Gastroesophageal sphincter (tissue), 4 donors: ENCODE measurements around the gene COCH. TPM values are rescaled to one million over a fixed set of nuclear protein-coding genes. Genes with fewer than 3 reads are reported as not detected.

Experiments used
- ATAC-seq: fragments of 150-250 bp; one replicate; pipeline ENCODE4 v1.9.1; 2016; ENCODE audit warnings: mild to moderate bottlenecking, moderate library complexity
- H3K27ac ChIP-seq, 4 donors: fragments of 200-600 bp; sonication (generic) in 3 of 4; 1 replicate in 3 of 4; 2 replicates in 1 of 4; pipeline ENCODE4 v1.5.1; 2016 to 2019
- H3K27me3 ChIP-seq: fragments of 200-600 bp; sonication (generic); one replicate; pipeline ENCODE4 v1.5.1; 2019
- H3K36me3 ChIP-seq, 2 donors: fragments of 200-600 bp; sonication (generic); one replicate each; pipeline ENCODE4 v1.5.1; 2019; ENCODE audit warnings: control low read depth in 1 of 2
- H3K4me1 ChIP-seq, 3 donors: fragments of 200-600 bp; sonication (generic); 1 replicate in 2 of 3; 2 replicates in 1 of 3; pipeline ENCODE4 v1.5.1; 2016 to 2019; ENCODE audit warnings: control low read depth in 2 of 3
- H3K4me3 ChIP-seq, 2 donors: fragments of 200-600 bp; sonication (generic); one replicate each; pipeline ENCODE4 v1.5.1; 2019; ENCODE audit warnings: mild to moderate bottlenecking in 1 of 2, moderate library complexity in 1 of 2
- H3K9me3 ChIP-seq, 3 donors: fragments of 200-600 bp; sonication (generic); one replicate each; pipeline ENCODE4 v1.5.1; 2017 to 2019; ENCODE audit warnings: control low read depth in 2 of 3
- EP300 ChIP-seq: sonication (generic); formaldehyde crosslinking; IDR thresholded peaks from one replicate; pipeline ENCODE4 v1.6.1; 2017; ENCODE audit warnings: antibody characterized with exemption, mild to moderate bottlenecking
- POLR2A ChIP-seq, 2 donors: fragments of 450-650 bp; IDR thresholded peaks; one replicate each; pipeline ENCODE4 v1.6.1; 2017; ENCODE audit warnings: antibody characterized with exemption in 2 of 2, mild to moderate bottlenecking in 2 of 2, moderate library complexity in 1 of 2
- POLR2AphosphoS5 ChIP-seq: sonication (generic); formaldehyde crosslinking; IDR thresholded peaks from one replicate; pipeline ENCODE4 v1.6.1; 2017; ENCODE audit warnings: antibody characterized with exemption
- WGBS, 2 donors: methylation state at CpG; one replicate each; pipeline ENCODE4 v1.1.5; 2018; ENCODE audit warnings: low coverage in 1 of 2; 5-methylcytosine and 5-hydroxymethylcytosine counted together
- total RNA-seq, 4 donors: library from RNA; depleted of rRNA; stranded (reverse); fragments of >200 nt; gene quantifications; one replicate each; pipeline ENCODE4 v1.1.0, GENCODE V29; 2016
- TF ChIP-seq, protein P1 (sequence below), 4 experiments: fragments of 200-600 bp in 2 of 4; fragments of 450-650 bp in 2 of 4; sonication (generic) in 1 of 4; IDR thresholded peaks; one replicate each; pipeline ENCODE4 v1.5.1; 2017 to 2019; ENCODE audit warnings: antibody characterized with exemption in 4 of 4, mild to moderate bottlenecking in 2 of 4, moderate library complexity in 2 of 4

The COCH gene
- total RNA-seq, 4 donors from 2014 or later = 0.16 to 5.4 (median 2.1) TPM

DNA sequence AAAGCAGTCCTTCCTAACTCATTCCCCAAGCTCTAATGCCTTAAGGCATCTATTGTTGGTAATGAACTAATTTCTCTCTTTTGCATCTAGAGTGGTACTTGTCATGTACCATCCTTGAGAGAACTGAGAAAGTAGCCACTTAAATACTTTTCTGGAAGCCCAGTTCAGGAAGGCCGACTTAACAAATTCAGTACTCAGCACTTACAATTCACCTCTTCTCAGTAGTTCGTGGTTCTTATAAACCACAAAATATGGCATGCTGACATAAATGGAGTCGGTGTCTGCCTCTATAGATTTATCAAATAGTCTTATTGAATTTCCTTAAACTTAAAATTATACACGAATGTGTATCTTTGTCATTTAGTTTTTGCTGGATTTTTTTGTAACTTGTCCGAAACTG is 9.4 kb upstream of the COCH start:
- H3K36me3 ChIP-seq = no peaks in the 10 kb centered on the region
- no peak overlapping the region for H3K27ac ChIP-seq
- H3K9me3 ChIP-seq = no peaks in the 10 kb centered on the region
- no peaks in the 10 kb centered on the region for H3K27me3 ChIP-seq
- WGBS, 2 donors = 81 to 95% methylated on average over 5 of the region's 5 CpGs
- H3K4me3 ChIP-seq = no peak overlapping the region
- ATAC-seq = no peak
- TF ChIP-seq EP300 (no peak), POLR2A (IDR thresholded peaks at IDR 0.05) (no peak), POLR2AphosphoS5 (no peak)
- TF ChIP-seq, protein P1, sequence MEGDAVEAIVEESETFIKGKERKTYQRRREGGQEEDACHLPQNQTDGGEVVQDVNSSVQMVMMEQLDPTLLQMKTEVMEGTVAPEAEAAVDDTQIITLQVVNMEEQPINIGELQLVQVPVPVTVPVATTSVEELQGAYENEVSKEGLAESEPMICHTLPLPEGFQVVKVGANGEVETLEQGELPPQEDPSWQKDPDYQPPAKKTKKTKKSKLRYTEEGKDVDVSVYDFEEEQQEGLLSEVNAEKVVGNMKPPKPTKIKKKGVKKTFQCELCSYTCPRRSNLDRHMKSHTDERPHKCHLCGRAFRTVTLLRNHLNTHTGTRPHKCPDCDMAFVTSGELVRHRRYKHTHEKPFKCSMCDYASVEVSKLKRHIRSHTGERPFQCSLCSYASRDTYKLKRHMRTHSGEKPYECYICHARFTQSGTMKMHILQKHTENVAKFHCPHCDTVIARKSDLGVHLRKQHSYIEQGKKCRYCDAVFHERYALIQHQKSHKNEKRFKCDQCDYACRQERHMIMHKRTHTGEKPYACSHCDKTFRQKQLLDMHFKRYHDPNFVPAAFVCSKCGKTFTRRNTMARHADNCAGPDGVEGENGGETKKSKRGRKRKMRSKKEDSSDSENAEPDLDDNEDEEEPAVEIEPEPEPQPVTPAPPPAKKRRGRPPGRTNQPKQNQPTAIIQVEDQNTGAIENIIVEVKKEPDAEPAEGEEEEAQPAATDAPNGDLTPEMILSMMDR (IDR thresholded peaks at IDR 0.05) = no peak
- no peaks in the 10 kb centered on the region for H3K4me1 ChIP-seq

DNA sequence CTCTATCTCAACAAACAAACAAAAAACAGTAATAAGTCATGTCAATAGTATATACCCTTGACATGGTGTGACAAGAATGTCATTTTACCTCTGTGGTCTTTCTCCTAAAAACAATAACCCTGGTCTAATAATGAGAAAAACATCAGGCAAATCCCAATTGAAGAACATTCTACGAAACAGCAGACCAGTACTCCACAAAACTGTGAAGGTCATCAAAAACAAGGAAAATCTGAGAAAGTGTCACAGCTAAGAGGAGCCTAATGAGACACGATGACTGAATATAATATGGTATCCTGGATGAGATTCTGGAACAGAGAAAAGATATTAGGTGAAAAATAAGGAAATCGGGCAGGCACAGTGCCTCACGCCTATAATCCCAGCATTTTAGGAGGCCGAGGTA is 5.6 kb upstream of the COCH start:
- WGBS, 2 donors = 83 to 93% methylated on average over 5 of the region's 5 CpGs
- no peak for TF ChIP-seq EP300
- no peak for TF ChIP-seq POLR2A (IDR thresholded peaks at IDR 0.05)
- TF ChIP-seq, protein P1 (IDR thresholded peaks at IDR 0.05) = no peak
- H3K4me1 ChIP-seq = peaks cover 0 to under 1% (median 0%) of the 10 kb centered on the region in 3 donors
- H3K36me3 ChIP-seq = no peaks in the 10 kb centered on the region
- no peak for ATAC-seq
- H3K4me3 ChIP-seq = no peak overlapping the region
- no peaks in the 10 kb centered on the region for H3K9me3 ChIP-seq
- H3K27ac ChIP-seq = no peak overlapping the region
- H3K27me3 ChIP-seq = peaks cover 18% of the 10 kb centered on the region

DNA sequence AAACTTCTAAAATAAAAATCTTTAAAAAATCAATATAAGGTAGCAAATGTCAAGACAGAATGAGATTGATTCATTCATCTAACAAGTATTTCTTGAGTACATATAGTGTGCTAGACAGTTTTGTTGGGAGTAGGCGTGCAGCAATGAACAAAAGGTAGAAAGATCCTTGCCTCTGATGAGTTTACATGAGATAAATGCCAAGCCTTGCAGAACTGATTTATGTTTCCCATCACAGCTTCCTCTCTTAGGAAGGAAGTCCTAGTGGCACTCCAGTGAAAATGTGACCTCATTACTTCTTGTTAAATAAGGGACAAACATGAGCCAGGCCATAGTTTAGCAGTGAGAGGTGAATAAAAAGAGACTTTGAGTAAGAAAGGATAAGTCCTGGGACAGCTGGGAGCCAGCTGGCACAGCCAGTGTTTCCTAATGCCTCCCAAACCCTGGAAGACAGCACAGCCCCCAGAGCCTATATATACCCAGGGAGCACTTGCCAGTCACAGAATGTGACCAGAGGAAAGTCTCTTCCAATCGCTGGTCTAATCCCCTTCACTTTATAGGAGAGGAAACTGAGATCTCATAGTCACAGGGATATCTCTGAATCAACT is 4.7 kb upstream of the COCH start:
- no peak for TF ChIP-seq EP300
- no peak for TF ChIP-seq POLR2A (IDR thresholded peaks at IDR 0.05)
- TF ChIP-seq POLR2AphosphoS5 = no peak
- TF ChIP-seq, protein P1 (IDR thresholded peaks at IDR 0.05) = no peak
- 66 to 73% methylated on average over 1 to 2 of the region's 2 CpGs for WGBS, 2 donors

DNA sequence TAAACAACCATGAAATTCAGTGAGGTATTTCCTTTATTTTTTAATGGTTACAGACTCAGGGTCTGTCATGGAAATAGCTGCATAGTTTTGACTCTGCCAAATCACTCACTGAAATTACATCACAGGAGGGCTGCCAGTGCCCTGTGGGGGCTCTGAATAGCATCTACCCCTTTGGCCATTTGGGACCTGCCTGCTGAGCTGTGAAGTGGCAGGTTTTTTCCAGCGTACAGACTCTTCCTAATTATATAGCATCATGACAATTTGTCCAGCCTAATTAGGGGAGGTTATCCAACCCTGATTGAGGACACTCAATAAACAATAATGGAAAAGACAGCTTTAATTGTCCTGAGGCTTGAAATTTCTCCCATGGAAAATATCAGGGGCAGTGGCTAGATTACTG is 1.8 kb upstream of the COCH start:
- Histone ChIP-seq H3K9me3 (no peaks in the 10 kb centered on the region), H3K27ac (no peak overlapping the region), H3K4me1 (peaks cover 0 to 22% (median 19%) of the 10 kb centered on the region in 3 donors), H3K36me3 (no peaks in the 10 kb centered on the region), H3K27me3 (peaks cover 41% of the 10 kb centered on the region), H3K4me3 (no peak overlapping the region)
- no peak for ATAC-seq
- WGBS, 2 donors = 86% methylated on average over 1 of the region's 1 CpG; no CpG with 5 or more reads in 1 of the 2 donors
- TF ChIP-seq POLR2A (IDR thresholded peaks at IDR 0.05) (no peak), EP300 (no peak), POLR2AphosphoS5 (no peak)
- TF ChIP-seq, protein P1 (IDR thresholded peaks at IDR 0.05) = no peak

More for the DNA sequence above, 4.7 kb upstream of the COCH start:
- no peaks in the 10 kb centered on the region for H3K9me3 ChIP-seq
- H3K27ac ChIP-seq = no peak overlapping the region
- no peak overlapping the region for H3K4me3 ChIP-seq
- peaks cover 27% of the 10 kb centered on the region for H3K27me3 ChIP-seq
- no peak for ATAC-seq
- peaks cover 0 to 10% (median 7%) of the 10 kb centered on the region in 3 donors for H3K4me1 ChIP-seq
- H3K36me3 ChIP-seq = no peaks in the 10 kb centered on the region
